ENCODE measurements around the gene PTOV1.

The PTOV1 gene

DNA sequence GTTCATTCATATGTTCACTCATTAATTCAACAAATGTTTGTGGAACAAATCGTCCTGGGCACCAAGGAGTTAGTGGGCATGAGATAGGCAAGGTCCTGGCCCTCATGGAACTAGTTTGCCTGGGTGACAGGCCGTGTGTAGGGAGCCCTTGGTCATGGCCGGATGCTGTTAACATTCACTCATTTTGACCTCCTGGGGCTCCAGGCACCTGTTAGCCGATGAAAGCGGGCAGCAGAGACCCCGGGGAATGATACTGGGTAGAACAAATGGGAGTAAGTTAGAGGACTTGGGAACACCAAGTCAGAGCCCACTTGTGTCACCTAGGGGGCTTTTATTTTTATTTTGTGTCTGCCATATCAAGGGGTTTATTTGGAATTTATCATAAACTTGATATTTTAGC, 26.3 kb upstream of the PTOV1 start:
- Histone ChIP-seq H3K79me1 (replicated peaks; ENCODE audit: low read length, poor library complexity, severe bottlenecking) (peaks cover 53% of the 10 kb centered on the region), H3K18ac (ENCODE audit: low read depth in 1 of 2, low read length in 2 of 2) (no peak overlapping the region), H3K23ac (ENCODE audit: low read length in 2 of 2) (no peak overlapping the region), H3K9me3 (ENCODE audit: control insufficient read depth, low read length) (no peaks in the 10 kb centered on the region), H3K4ac (ENCODE audit: low read depth in 1 of 2, low read length in 2 of 2) (no peak overlapping the region), H3K4me2 (ENCODE audit: low read length, poor library complexity, severe bottlenecking) (no peak overlapping the region), H2BK120ac (ENCODE audit: low read depth, low read length) (no peak overlapping the region), H3K36me3 (ENCODE audit: control insufficient read depth in 1 of 2, insufficient read depth in 2 of 2, low read depth in 1 of 2, low read length in 2 of 2) (peaks cover 47 to 62% of the 10 kb centered on the region in 2 experiments), H3K4me1 (ENCODE audit: control insufficient read depth, insufficient read depth, low read depth, low read length) (peaks cover 12% of the 10 kb centered on the region), H4K8ac (ENCODE audit: low read length) (no peak overlapping the region), H3K14ac (ENCODE audit: low read length in 2 of 2) (no peak overlapping the region), H3K27me3 (ENCODE audit: control insufficient read depth in 1 of 2, insufficient read depth in 1 of 2, low read length in 2 of 2) (no peaks in the 10 kb centered on the region), H2BK15ac (ENCODE audit: low read depth, poor library complexity, severe bottlenecking) (no peak overlapping the region), H3K4me3 (ENCODE audit: insufficient read depth in 1 of 2, low read depth in 1 of 2, low read length in 2 of 2) (no peak overlapping the region), H3K9ac (ENCODE audit: low read length) (no peak overlapping the region), H2BK5ac (ENCODE audit: low read depth, low read length, poor library complexity, severe bottlenecking) (no peak overlapping the region), H4K91ac (ENCODE audit: low read length) (no peak overlapping the region), H2AK5ac (ENCODE audit: low read length, severe bottlenecking) (no peak overlapping the region), H2BK12ac (ENCODE audit: low read length in 2 of 2) (no peak overlapping the region), H2AFZ (ENCODE audit: low read depth, low read length) (no peak overlapping the region), H3K27ac (ENCODE audit: low read length, poor library complexity, severe bottlenecking) (no peak overlapping the region)
- DNase-seq = no peak
- WGBS = 94% methylated on average over 6 of the region's 6 CpGs

DNA sequence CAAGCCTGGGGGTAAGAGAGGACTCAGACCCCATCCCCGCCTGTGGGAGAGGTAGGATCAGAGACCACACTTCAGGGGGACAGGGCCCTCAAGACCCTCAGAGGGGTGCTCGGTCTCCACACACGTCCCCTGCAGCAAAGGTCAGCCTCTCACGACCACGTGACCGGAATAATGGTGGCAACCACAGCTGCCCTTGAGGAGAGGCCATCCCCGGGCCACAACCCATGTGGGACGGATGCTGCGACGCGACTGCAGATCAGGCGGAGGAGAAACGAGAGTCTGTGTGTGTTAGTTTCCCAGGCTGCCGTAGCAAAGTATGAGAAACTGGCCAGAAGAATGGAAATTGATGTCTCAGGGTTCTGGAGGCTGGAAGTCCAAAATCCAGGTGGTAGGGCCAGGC, 23.9 kb upstream of the PTOV1 start:
- Histone ChIP-seq H3K79me1 (replicated peaks; ENCODE audit: low read length, poor library complexity, severe bottlenecking) (peaks cover 61% of the 10 kb centered on the region), H2BK5ac (ENCODE audit: low read depth, low read length, poor library complexity, severe bottlenecking) (no peak overlapping the region), H2BK120ac (ENCODE audit: low read depth, low read length) (no peak overlapping the region), H3K27me3 (ENCODE audit: control insufficient read depth in 1 of 2, insufficient read depth in 1 of 2, low read length in 2 of 2) (no peaks in the 10 kb centered on the region), H3K4ac (ENCODE audit: low read depth in 1 of 2, low read length in 2 of 2) (no peak overlapping the region), H3K23ac (ENCODE audit: low read length in 2 of 2) (no peak overlapping the region), H3K9me3 (ENCODE audit: control insufficient read depth, low read length) (no peaks in the 10 kb centered on the region), H2BK12ac (ENCODE audit: low read length in 2 of 2) (no peak overlapping the region), H3K4me2 (ENCODE audit: low read length, poor library complexity, severe bottlenecking) (no peak overlapping the region), H3K4me1 (ENCODE audit: control insufficient read depth, insufficient read depth, low read depth, low read length) (peaks cover 18% of the 10 kb centered on the region), H3K36me3 (ENCODE audit: control insufficient read depth in 1 of 2, insufficient read depth in 2 of 2, low read depth in 1 of 2, low read length in 2 of 2) (peaks cover 58 to 75% of the 10 kb centered on the region in 2 experiments), H3K14ac (ENCODE audit: low read length in 2 of 2) (no peak overlapping the region), H3K18ac (ENCODE audit: low read depth in 1 of 2, low read length in 2 of 2) (no peak overlapping the region), H4K91ac (ENCODE audit: low read length) (no peak overlapping the region), H3K9ac (ENCODE audit: low read length) (no peak overlapping the region), H2AK5ac (ENCODE audit: low read length, severe bottlenecking) (no peak overlapping the region), H2BK15ac (ENCODE audit: low read depth, poor library complexity, severe bottlenecking) (no peak overlapping the region), H2AFZ (ENCODE audit: low read depth, low read length) (no peak overlapping the region), H4K8ac (ENCODE audit: low read length) (no peak overlapping the region), H3K27ac (ENCODE audit: low read length, poor library complexity, severe bottlenecking) (no peak overlapping the region), H3K4me3 (ENCODE audit: insufficient read depth in 1 of 2, low read depth in 1 of 2, low read length in 2 of 2) (no peak overlapping the region)
- DNase-seq = no peak
- 96% methylated on average over 14 of the region's 14 CpGs for WGBS

DNA sequence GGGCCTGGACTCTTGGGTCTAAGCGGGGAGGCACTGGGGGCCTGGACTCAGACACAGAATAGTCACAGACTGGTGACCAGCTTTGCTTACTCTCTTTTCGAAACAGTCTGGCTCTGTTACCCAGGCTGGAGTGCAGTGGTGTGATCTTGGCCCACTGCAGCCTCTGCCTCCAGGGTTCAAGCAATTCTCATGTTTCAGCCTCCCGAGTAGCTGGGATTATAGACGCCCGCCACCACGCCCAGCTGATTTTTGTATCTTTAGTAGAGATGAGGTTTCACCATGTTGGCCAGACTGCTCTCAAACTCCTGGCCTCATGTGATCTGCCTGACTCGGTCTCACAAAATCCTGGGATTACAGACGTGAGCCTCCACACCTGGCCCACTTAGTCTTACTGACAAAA, 21.8 kb upstream of the PTOV1 start:
- Histone ChIP-seq H3K23ac (ENCODE audit: low read length in 2 of 2) (no peak overlapping the region), H2BK12ac (ENCODE audit: low read length in 2 of 2) (no peak overlapping the region), H2BK15ac (ENCODE audit: low read depth, poor library complexity, severe bottlenecking) (no peak overlapping the region), H3K4me1 (ENCODE audit: control insufficient read depth, insufficient read depth, low read depth, low read length) (peaks cover 24% of the 10 kb centered on the region), H3K9me3 (ENCODE audit: control insufficient read depth, low read length) (no peaks in the 10 kb centered on the region), H3K4me3 (ENCODE audit: insufficient read depth in 1 of 2, low read depth in 1 of 2, low read length in 2 of 2) (no peak overlapping the region), H3K4ac (ENCODE audit: low read depth in 1 of 2, low read length in 2 of 2) (no peak overlapping the region), H4K91ac (ENCODE audit: low read length) (no peak overlapping the region), H4K8ac (ENCODE audit: low read length) (no peak overlapping the region), H3K14ac (ENCODE audit: low read length in 2 of 2) (no peak overlapping the region), H3K27me3 (ENCODE audit: control insufficient read depth in 1 of 2, insufficient read depth in 1 of 2, low read length in 2 of 2) (no peaks in the 10 kb centered on the region), H3K4me2 (ENCODE audit: low read length, poor library complexity, severe bottlenecking) (no peak overlapping the region), H3K18ac (ENCODE audit: low read depth in 1 of 2, low read length in 2 of 2) (no peak overlapping the region), H3K36me3 (ENCODE audit: control insufficient read depth in 1 of 2, insufficient read depth in 2 of 2, low read depth in 1 of 2, low read length in 2 of 2) (peaks cover 66 to 80% of the 10 kb centered on the region in 2 experiments), H3K9ac (ENCODE audit: low read length) (no peak overlapping the region), H3K27ac (ENCODE audit: low read length, poor library complexity, severe bottlenecking) (no peak overlapping the region), H2BK120ac (ENCODE audit: low read depth, low read length) (no peak overlapping the region), H3K79me1 (replicated peaks; ENCODE audit: low read length, poor library complexity, severe bottlenecking) (peaks cover 60% of the 10 kb centered on the region), H2BK5ac (ENCODE audit: low read depth, low read length, poor library complexity, severe bottlenecking) (no peak overlapping the region), H2AFZ (ENCODE audit: low read depth, low read length) (no peak overlapping the region), H2AK5ac (ENCODE audit: low read length, severe bottlenecking) (no peak overlapping the region)
- WGBS = 96% methylated on average over 8 of the region's 8 CpGs
- no peak for DNase-seq

DNA sequence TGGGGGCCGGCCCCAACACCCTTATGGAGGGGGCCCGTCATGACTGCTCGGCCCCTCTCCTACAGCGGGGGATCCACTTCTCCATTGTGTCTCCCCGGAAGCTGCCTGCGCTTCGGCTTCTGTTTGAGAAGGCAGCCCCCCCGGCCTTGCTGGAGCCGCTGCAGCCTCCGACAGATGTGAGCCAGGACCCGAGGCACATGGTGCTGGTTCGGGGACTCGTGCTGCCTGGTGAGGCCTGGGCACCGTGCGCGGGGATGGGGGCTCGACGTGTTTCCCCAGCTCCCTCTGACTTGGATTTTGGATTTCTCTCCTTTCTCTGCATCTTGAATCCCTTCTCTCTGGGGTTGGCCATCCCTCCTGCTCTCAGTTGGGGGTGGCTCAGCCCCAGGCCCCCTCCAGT, 21.2 kb upstream of the PTOV1 start:
- Histone ChIP-seq H3K27ac (ENCODE audit: low read length, poor library complexity, severe bottlenecking) (no peak overlapping the region), H3K14ac (ENCODE audit: low read length in 2 of 2) (no peak overlapping the region), H3K4ac (ENCODE audit: low read depth in 1 of 2, low read length in 2 of 2) (no peak overlapping the region), H2AFZ (ENCODE audit: low read depth, low read length) (no peak overlapping the region), H3K18ac (ENCODE audit: low read depth in 1 of 2, low read length in 2 of 2) (no peak overlapping the region), H3K36me3 (ENCODE audit: control insufficient read depth in 1 of 2, insufficient read depth in 2 of 2, low read depth in 1 of 2, low read length in 2 of 2) (peaks cover 70 to 85% of the 10 kb centered on the region in 2 experiments), H3K4me3 (ENCODE audit: insufficient read depth in 1 of 2, low read depth in 1 of 2, low read length in 2 of 2) (no peak overlapping the region), H2AK5ac (ENCODE audit: low read length, severe bottlenecking) (no peak overlapping the region), H3K4me1 (ENCODE audit: control insufficient read depth, insufficient read depth, low read depth, low read length) (peaks cover 24% of the 10 kb centered on the region), H2BK15ac (ENCODE audit: low read depth, poor library complexity, severe bottlenecking) (no peak overlapping the region), H3K27me3 (ENCODE audit: control insufficient read depth in 1 of 2, insufficient read depth in 1 of 2, low read length in 2 of 2) (no peaks in the 10 kb centered on the region), H2BK5ac (ENCODE audit: low read depth, low read length, poor library complexity, severe bottlenecking) (no peak overlapping the region), H3K4me2 (ENCODE audit: low read length, poor library complexity, severe bottlenecking) (no peak overlapping the region), H3K9me3 (ENCODE audit: control insufficient read depth, low read length) (no peaks in the 10 kb centered on the region), H3K79me1 (replicated peaks; ENCODE audit: low read length, poor library complexity, severe bottlenecking) (peaks cover 61% of the 10 kb centered on the region), H3K23ac (ENCODE audit: low read length in 2 of 2) (no peak overlapping the region), H3K9ac (ENCODE audit: low read length) (no peak overlapping the region), H4K91ac (ENCODE audit: low read length) (no peak overlapping the region), H4K8ac (ENCODE audit: low read length) (no peak overlapping the region), H2BK120ac (ENCODE audit: low read depth, low read length) (no peak overlapping the region), H2BK12ac (ENCODE audit: low read length in 2 of 2) (no peak overlapping the region)
- 98% methylated on average over 18 of the region's 18 CpGs for WGBS
- no peak for DNase-seq
